ENCODE results near the gene GRB10. TPM values are rescaled to one million over a fixed set of nuclear protein-coding genes. Genes with fewer than 3 reads are reported as not detected.

The GRB10 gene
- total RNA-seq, 4 donors from 2014 or later = 37.1 to 109 (median 74.0) TPM

- TF ChIP-seq, protein P1, sequence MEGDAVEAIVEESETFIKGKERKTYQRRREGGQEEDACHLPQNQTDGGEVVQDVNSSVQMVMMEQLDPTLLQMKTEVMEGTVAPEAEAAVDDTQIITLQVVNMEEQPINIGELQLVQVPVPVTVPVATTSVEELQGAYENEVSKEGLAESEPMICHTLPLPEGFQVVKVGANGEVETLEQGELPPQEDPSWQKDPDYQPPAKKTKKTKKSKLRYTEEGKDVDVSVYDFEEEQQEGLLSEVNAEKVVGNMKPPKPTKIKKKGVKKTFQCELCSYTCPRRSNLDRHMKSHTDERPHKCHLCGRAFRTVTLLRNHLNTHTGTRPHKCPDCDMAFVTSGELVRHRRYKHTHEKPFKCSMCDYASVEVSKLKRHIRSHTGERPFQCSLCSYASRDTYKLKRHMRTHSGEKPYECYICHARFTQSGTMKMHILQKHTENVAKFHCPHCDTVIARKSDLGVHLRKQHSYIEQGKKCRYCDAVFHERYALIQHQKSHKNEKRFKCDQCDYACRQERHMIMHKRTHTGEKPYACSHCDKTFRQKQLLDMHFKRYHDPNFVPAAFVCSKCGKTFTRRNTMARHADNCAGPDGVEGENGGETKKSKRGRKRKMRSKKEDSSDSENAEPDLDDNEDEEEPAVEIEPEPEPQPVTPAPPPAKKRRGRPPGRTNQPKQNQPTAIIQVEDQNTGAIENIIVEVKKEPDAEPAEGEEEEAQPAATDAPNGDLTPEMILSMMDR (IDR thresholded peaks at IDR 0.05; ENCODE audit: low read depth) = no peak
Measured at GRCh38 chr7:50610521-50611277, 172.0 kb downstream of the GRB10 start.

DNA sequence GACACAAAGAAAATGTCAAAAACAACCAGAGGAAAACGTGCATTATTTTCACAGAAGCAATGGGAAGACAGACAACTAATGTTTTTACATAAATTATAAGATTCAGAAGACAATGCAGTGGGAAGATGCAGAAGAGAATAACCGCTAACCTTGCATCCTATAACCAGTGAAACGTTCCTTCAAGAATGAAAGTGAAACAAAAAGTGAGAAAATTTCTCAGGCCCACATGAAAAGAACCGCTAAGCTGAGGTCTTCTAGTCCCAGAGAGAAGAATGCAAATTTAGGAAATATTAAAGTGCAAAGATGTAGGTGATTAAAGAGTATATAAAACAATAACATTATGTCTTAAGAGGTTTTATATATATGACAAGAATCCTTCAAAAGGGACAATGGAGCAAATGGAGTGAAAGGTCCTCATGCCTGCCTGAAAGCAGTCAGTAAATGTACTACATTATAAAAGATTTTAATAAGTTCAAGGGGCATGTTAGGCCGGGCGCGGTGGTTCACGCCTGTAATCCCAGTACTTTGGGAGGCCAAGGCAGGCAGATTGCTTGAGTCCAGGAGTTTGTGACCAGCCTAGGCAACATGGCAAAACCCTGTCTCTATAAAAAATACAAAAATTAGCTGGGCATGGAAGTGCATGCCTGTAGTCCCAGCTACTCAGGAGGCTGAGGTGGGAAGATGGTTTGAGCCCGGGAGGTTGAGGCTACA lies 174.3 kb downstream of the GRB10 start:
- TF ChIP-seq, protein P1 (IDR thresholded peaks at IDR 0.05; ENCODE audit: low read depth) = no peak

DNA sequence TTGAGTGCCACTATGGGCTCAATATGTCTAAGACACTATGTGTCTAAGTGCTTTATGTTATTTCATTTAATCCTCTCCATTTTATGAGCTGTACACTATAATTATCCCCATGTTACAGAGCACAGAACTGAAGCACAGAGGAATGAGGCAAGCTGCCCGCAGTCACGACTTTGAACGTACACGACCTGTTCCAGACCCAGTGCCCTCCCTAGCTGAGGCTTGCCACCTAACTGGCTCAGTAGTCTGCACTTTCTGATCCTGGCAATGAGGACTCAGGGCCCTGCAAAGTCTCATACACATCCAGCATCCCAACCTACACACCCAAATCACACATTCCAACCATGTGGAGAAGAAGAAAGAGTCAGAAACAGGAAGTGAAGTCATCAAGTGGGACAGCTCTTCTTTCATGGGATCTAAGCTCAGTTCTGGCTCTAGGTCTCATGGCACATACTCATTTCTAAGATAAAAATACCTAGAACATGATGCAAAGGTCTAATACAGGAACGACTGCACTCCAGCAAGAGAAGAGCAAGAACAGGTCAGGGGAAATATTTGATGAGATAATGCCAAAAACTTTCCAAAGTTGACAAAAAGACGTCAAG lies 175.1 kb downstream of the GRB10 start:
- TF ChIP-seq, protein P1 (IDR thresholded peaks at IDR 0.05; ENCODE audit: low read depth) = no peak

DNA sequence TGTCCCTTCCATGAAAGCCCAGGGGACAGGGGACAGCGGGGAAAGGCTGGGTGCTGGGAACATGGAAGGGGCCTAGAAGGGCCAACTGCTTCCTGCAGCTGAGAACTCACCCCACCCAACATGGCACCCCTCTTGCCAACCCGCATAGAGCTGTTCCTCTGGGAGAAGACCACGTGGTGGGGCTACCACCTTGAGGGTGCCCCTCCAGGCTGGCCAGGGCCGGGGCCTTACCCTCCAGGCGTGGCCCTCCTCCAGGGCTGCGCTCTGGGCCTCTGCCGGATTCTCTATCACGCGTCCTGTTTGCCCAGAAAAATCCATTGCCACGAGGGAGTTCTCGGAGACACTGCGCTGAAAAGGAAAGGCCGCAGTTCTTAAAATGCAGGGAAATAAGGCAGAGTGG lies 177.6 kb downstream of the GRB10 start:
- TF ChIP-seq, protein P1 (IDR thresholded peaks at IDR 0.05; ENCODE audit: low read depth) = no peak

DNA sequence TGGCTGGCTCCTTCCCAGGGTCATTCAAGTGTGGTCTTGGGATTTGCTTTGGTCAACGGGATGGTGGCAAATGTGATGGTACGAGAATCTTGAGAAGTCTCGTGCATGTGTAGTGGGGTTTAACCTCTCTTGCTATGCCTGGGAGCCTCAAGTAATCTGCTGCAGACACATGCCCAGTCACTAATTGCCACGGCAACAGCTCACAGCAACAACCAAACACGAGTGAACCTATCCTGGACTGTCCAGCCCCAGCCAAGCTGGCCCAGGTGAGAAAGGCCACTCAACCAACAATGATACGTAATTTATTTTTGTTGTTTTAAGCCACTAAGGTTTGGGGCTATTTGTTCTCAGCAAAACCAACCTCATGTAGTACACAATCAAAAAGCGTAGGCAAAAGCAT lies 179.4 kb downstream of the GRB10 start:
- TF ChIP-seq, protein P1 (IDR thresholded peaks at IDR 0.05; ENCODE audit: low read depth) = no peak

GRCh38 chr7:50599385-50599784 lies 183.3 kb downstream of the GRB10 start:
- TF ChIP-seq, protein P1 (IDR thresholded peaks at IDR 0.05; ENCODE audit: low read depth) = no peak

Data from subcutaneous adipose tissue (tissue), 4 donors.